ENCODE measurements around the gene VSX2.
A peak's percentile ranks its signal among the peaks of the same experiment; 100 is the strongest.

The VSX2 gene

DNA sequence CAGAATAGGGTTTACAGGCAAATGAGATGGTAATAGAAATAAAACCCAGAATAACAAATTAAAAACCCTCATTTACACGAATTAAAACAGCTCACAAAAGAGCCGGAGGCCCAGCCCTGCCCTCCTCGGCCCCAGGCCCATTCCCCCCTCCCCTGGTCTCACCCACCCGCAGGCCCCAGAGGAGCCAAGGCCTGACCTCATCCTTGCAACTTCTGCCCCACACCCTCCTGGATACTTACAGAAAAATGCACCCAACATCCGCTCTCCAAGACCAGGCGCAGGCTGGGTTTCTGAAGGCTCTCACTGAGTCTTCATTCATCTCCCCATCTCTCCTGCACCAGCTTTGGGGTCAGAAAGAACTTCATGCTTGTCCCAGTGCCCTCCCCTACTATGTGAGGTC lies 16.2 kb upstream of the VSX2 start:
- no peak for DNase-seq

DNA sequence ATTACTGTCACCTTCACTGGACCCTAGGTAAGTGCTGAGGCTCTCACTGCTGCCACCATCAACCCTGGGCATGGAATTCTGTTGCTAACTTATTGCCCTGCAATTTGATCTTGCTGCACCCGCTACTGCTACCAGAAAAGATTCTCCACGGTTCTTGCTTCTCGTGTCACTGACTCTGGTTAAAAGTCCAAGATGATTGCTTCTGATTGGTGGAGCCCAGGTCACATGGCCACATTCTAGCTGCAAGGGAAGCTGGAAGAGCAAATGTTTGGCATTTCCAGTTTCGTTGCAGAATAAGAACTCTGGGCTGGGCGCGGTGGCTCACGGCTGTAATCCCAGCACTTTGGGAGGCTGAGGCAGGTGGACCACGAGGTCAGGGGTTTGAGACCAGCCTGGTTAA lies 7.5 kb upstream of the VSX2 start:
- DNase-seq = no peak

DNA sequence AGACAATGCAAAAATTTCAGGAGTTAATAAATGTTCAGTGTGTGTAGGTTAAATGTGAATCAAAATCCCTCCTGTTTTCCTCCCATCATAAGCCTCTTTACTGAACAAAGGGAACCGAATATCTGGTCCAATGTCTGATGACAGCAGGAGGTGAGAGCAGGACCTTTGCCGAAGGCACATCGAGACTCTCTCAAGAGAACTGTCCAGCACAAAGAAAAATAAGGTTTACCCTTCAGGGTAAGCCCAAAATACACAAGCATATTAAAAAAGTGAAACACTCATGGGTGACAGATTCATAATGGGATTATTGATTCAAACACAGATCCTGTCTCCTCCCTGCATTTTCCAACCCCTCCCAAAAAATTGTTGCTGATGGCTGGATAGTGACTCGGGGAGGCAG lies 4.2 kb upstream of the VSX2 start:
- DNase-seq = no peak

DNA sequence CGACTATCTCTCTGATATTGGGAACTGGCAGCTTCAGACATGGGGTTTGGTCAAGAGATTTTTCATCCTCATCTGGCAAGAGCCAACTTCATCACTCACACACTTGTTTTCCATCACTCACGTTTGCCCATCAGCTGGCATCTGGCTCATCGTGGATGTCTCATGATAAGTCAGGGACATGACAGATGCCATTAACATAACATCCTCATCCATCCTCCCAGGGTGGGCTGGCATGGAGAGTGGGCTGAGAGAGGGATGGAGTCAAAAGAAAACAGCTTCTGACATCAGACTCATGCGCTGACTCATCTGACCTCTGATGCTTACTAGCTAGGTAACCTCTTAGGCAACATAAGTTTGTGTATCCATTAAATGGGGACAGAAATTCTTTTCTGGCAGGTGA lies 1.8 kb upstream of the VSX2 start:
- no peak for DNase-seq

DNA sequence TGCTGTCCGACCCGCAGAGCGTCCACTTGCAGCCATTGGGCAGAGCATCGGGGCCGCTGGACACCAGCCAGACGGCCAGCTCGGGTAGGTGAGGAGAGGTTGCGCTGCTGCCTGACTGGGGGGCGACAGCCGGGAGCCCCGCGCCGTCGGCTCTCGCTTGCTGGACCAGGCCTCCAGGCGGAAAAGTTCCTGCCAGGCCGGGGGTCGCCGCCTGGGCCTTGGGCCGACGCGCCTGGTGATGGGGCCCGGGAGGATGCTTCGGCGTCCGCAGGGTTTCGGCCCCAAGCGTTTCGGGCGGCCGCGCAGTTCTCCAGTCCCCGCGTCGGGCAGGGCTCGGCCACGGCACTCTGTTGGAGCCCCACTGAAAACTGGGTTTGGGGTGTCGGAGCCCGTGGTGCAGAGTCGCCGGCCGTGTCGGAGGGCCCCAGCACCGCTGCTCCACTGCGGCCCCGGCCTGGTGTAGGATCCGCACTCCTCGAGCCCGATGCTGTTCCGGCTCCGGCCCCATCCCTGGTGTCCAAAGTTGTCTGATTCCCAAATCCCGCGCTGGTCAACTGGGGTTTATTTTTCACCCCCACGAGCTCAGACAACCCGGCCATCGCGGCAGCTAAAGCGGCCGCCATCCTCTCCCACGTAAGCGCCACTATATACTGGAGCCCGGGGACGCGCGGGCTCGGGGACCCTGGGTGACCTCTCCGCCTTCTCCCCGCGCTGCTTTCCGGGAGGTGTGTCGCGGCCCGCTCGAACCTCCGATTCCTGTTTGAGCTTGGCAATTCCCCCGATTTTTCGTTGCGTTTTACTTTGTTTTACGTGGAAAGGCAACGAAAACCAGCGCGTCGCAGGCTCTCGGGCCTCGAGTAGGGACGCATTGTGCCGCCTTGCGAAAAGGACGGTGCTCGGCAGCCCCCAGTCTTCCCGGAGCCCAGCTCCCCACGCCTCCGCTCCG lies 872 bp downstream of the VSX2 start:
- peak in 2 of 4 experiments; percentile 19 to 36 for DNase-seq

DNA sequence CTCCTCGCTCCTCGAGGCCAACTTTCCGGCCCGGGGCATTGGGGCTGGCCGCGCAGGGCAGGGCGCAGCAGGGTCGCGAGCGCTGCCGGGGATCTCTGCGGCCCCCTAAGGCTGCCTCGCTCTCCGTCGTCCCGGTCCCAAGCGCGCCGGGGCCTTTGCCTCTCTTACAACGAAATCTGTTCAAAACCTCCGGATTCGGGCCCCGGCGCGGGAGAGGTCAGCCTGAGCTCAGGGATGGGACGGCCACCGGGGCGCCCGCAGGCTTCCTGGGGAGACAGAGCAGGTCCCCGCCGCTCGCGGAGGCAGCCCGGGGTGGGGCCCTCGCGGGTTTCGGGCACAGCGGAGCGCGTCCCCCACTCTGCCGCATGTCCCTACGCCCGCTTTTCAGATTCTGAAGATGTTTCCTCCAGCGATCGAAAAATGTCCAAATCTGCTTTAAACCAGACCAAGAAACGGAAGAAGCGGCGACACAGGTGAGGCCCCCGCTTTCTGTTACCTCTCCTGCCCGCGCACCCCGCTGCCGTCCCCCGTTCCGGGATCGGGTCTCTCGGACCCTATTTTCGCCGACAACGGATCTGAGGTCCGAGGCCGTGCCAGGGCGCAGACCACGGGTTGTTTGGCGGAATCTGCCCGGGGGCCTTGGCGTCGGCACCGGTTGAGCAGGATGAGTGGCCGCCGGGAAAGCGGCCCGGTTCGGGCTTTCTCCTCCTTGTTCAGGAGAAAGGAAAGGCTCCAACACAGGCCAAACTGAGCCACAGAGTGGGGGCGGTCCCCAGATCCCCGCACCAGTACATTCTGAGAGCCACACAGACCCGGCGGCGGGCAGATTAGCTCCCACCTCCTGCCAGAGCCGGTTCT lies 1.8 kb downstream of the VSX2 start:
- DNase-seq = peak in 2 of 4 experiments; percentile 9 to 31

DNA sequence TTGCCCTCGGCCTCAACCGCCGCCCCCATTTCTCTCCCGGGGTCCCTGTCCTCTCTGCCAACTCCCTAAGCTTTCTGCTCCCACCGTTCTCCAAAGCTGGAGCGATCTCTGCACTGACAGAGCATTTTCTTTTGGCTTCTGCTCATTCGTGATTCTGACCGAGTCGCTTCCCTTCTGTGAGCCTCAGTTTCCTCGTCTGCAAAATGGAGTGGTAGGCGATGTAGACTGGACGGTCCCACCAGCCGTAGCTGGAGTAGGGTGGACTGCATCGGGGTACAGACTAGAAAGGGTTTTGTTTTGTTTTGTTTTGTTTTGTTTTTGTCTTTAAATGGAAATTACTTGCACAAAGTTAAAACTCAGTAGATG lies 2.4 kb downstream of the VSX2 start:
- DNase-seq = no peak

DNA sequence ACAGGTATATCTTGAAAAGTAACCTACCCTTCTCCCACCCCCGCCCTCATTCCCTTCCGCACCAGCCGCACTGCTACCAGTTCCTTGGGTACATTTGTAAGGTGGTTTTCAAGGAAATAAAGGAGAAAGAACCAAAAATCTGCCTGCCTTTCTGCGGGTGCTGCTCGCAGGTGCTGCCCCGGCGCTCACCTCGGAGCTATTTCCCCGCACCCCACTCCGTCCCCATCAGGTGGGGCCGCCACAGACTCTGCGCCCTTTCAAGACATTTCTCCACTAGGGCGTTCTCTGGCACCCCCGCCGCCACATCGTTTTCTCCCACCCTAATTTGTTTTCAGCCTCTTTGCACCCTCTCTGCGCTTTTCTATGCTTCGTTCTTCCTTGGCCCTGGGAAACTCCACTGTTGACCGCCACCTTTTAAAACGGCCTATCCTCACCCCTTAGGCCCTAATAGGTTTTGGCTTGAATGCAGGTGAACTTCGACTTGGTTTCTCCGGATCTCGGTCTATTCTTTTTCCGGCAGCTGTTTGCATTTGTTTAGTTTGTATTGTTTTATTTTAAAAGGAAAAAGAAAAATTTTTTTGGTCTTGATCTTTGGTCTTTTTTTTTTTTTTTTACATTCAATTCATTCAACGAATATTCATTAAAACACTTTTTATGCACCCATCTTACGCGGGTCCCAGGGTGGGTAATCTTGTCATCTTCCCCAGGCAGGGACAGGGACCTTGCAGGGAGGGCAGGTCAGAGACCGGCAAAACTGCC lies 3.0 kb downstream of the VSX2 start:
- peak in 1 of 4 experiments; percentile 10 for DNase-seq

DNA sequence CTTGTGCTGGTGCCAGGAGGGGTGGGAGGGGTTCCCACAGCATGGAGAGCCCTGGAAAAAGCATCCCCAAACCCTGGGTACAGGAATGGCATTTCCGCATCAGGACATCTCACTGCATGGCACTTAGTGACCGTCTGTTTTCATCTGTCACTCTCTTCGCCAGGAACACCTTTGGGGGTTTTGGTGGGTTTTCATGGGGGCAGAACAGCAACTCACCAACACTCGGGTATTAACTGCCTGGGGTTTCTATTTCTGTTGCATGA lies 3.5 kb downstream of the VSX2 start:
- no peak for DNase-seq

DNA sequence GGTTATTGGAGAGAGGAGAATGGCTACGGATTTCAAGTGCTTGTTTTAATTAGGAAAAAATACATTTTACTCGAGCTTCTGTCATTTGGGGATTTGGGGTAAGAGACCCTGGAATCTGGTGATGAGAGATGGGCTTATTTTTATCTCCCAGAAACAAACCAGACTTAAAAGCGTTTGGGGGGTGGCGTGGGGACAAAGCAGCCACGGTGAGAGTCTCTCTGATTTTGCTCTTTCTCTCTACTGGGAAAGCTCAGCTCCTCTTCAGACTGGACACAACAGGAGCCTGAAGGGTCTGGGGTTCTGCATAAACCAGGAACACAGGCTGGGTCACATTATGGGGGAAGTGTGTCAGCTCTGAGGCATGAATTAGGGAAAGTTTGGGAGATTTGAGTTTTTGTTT lies 3.8 kb downstream of the VSX2 start:
- no peak for DNase-seq

DNA sequence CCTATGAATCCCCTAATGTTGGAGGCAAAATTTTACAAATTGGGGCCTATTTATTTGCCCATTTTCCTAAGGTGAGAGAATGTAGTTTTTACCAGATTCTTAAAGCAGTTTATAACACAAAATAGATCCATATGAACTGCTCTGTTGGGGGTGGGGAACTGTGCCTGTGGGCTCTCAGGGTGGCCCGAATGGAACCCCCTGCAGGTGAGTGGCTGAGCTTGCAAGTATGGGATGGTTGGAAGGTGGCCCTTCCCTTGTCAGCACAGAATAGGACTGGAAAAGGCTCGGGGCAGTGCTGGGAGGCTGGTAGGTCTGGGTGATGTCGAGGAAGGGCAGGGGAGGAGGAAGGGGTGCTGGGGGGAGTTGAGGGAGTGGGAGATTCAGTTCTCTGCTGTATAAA lies 4.9 kb downstream of the VSX2 start:
- DNase-seq = no peak

DNA sequence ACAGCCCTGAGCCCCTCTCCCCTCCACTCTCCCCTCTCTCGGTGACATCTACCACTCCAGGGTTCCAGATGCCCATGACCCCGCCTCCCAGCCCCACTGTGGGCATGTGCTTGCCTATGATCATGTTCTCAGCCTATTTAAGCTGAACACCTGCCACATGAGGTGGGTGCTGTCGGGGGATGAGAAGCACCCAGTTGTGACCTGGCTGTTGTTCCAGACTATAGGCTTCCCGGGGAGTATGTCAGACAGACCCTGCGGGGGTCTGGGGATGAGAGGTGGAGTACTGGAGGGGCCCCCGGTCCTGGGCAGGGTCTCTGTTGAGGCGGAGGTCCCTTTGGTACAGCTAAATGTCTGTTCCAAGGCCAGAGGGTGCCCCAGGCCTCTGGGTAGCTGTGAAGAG lies 6.0 kb downstream of the VSX2 start:
- no peak for DNase-seq

DNA sequence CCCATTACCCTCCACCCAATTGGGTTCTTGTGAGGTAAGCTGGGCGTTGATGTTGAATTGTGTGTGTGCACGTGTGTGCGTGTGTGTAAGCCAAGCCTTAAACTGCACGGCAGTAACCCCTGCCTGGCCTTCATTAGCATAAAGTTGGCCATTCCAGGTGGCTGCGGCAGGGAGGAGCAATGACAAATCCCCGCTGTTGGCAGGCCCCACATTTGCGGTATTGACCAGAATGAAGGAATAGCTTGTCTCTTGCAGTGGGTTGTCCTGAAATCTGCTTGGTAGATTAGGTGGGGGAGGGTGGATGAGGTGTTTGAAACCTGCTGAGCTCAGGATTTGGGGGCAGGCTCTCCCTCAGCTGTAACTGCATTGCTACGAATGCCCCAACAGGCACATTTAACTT lies 7.3 kb downstream of the VSX2 start:
- no peak for DNase-seq

DNA sequence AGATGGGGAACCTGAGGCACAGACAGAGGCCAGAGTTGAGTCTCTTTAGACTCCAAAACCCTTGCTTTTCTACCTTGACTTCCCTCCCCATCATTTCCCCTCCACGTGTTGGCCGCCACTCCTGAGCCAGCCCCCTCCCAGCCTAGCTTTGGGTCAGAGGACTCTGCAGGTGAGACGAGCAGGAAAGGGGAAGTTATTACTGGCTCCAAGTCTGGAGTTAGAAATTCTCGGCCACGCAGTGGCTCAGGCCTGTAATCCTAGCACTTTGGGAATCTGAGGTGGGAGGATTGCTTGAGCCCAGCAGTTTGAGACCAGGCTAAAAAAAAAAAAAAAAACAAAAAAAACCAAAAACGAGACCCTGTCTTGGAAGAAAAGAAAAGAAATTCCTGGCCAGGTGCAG lies 8.8 kb downstream of the VSX2 start:
- no peak for DNase-seq

DNA sequence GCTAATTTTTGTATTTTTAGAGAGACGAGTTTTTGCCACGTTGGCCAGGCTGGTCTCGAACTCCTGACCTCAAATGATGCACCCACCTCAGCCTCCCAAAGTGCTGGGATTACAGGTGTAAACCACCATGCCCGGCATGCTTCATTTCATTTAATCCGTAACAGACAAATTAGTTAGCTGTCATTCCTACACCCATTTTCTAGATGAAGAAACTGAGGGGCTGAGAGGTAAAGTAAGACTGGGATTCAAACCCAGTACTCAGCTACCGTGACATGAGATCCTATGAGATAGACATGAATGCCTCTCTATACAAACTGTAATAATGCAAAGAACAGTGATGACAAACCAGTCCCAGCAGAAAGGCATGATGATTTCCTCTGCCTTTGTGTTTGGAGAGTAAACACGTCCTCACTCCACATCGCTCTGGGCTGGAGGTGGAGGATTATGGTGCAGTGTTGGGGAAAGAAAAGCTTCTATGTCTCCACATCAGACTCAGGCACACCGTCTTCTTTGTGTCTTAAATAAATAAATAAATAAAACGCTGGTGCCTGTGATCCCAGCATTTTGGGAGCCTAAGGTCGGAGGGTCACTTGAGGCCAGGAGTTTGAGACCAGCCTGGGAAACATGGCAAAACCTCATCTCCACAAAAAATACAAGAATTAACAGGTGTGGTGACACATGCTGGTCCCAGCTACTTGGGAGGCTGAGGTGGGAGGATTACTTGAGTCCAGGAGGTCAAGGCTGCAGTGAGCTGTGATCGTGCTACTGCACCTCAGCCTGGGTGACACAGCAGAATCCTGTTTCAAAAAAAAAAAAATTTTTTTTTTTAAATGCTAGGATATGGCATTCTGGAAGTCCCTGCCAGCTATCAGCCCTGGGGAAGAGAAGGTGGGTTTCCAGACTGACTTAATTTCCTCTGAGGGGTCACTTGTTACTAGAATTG lies 10.5 kb downstream of the VSX2 start:
- DNase-seq = no peak

DNA sequence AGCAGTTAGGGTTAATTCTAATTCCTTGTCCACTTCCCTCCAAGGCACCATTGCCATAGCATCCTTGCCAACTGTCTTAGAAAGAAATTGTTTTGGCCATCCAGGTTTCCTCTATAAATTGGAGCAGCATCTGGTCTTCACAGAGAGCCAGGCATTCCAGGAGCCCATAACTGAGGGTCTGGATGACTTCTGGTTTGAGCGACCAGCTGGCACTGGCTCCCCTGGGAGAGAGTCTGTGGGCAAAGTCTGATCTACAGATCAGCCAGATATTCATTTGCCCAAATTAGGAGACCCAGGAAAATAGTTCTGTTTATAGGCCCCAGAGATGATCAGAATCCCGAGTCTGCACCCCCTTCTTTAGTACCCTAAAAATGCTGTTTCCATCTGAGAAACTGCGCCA lies 16.0 kb downstream of the VSX2 start:
- no peak for DNase-seq

DNA sequence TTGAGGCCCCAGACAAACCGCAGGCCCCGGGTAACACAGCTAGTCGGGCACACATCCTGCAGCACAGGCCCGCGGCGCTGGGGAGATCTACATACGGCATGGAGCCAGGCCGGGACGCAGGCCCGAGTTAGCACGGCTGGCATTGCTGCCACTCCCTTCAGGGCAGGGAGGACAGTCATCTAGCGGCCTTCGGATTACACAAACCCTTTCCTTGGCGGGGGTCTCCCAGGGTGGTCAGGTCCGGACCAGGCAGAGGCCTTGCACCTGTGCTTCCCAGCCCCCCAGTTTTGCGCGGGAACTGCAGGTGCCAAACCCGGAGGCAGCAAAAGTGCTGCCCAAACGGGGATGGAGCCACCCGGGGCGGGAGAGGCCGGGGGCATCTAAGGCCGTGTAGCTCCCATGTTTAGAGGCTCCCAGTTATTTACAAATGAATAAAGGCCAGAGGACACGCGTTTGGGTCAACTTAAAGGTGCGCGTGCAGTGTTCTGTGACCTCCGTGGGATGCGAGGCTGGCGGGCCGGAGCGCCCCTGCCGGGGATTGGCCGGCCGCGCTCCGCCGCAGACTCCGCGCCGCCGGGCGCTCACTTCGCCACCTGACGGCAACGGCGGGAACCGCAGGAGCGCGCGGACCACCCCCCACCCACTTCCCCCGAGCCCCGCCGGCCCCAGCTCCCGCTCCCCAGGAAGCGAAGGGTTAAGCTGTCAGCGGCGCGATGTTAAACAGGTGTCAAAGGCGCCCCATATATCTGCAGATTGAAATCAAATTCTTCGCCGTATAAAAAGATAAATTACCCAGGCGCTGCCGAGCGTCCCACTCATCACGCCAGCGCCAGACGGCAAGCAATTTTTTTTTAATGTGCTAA lies 18.1 kb downstream of the VSX2 start:
- peak; percentile 48 to 80 (median 69) for DNase-seq

DNA sequence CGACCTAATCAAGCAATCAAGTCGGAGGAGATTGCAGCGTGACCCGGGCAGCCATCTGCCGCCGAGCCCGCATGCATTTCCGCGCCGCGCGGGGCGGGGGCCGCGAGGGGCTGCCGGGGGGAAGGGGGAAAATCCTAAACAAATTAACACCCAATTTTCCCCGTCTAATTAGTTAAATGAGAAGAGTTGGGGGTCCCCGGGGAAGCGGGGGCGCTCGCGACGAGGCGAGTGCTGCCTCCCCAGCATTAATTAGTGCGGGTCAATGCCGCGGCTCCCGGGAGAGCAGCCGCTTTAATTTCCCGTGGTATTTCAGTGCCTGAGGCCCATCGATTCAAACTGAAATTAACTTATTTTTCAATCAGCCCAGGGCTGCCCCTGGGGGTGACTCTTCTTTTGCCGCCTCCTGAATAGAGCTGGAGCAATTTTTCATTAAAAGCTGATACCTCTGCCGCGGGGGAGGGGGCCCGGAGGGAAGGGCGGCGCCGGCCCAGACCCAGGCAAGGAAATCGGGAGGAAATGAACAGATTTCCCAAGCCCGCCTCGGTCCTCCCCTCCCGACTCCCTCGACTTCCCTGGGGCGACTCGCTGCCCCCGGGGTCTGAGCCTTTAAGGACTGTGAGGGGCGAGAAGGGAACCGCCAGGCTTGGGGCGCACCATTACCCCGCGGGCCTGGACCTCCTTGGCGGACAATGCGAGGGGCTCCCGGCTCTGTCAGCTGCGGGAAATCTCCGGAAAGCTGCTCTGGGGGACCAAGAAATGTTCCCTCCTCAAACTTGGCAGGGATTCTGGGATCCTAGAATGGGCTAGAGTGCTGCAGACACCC lies 18.9 kb downstream of the VSX2 start:
- peak in 2 of 4 experiments; percentile 17 to 26 for DNase-seq

DNA sequence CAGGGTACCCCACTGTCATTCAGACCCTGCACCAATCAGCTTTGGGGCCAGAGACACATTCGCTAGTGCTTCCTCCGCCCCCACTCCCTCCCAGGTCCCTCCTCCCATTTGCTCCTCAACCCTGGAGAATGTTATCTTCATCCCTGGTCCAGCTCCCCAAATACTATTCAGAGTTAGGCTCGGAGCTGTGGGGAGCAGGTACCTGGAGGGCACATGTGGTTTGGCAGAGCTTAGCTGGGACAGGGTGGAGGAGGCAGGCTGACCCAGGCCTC lies 19.5 kb downstream of the VSX2 start:
- DNase-seq = no peak

DNA sequence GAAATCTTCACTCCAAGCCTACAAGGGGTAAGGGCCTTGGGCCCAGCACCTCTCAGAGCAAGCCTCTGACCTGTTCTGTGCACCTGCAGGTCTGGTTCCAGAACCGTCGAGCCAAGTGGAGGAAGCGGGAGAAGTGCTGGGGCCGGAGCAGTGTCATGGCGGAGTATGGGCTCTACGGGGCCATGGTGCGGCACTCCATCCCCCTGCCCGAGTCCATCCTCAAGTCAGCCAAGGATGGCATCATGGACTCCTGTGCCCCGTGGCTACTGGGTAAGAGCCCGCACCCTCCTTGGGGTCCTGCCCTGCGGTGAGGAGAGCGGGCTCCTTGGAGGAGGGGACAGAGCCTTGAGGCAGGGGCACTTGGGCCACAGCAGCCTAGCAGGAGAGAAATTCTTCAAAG lies 20.3 kb downstream of the VSX2 start:
- DNase-seq = no peak
